SJCRH30 (cell line): ENCODE measurements around the gene IL26. TPM values are rescaled to one million over a fixed set of nuclear protein-coding genes. Genes with fewer than 3 reads are reported as not detected.

ENCODE experiments used
- DNase-seq, 2 experiments: peaks; one replicate each; pipeline ENCODE4 v3.0.0-alpha.2; 2015 to 2020
- H3K27ac ChIP-seq: fragments of 250-450 bp; sonication (Bioruptor Pico); 2 replicates; pipeline ENCODE4 v1.5.1; 2020; ENCODE audit warnings: mild to moderate bottlenecking, moderate library complexity
- H3K27me3 ChIP-seq: fragments of 250-450 bp; sonication (Bioruptor Pico); 2 replicates; pipeline ENCODE4 v1.5.1; 2020; ENCODE audit warnings: mild to moderate bottlenecking, moderate library complexity
- H3K36me3 ChIP-seq: fragments of 250-450 bp; sonication (Bioruptor Pico); 2 replicates; pipeline ENCODE4 v1.5.1; 2020; ENCODE audit warnings: mild to moderate bottlenecking, moderate library complexity
- H3K4me1 ChIP-seq: fragments of 250-450 bp; sonication (Bioruptor Pico); 2 replicates; pipeline ENCODE4 v1.5.1; 2020; ENCODE audit warnings: mild to moderate bottlenecking, moderate library complexity
- H3K4me3 ChIP-seq: fragments of 250-450 bp; sonication (Bioruptor Pico); 2 replicates; pipeline ENCODE4 v1.5.1; 2020; ENCODE audit warnings: mild to moderate bottlenecking, moderate library complexity
- H3K9me3 ChIP-seq: fragments of 250-450 bp; sonication (Bioruptor Pico); replicated peaks from 2 replicates; pipeline ENCODE4 v1.5.1; 2020; ENCODE audit warnings: mild to moderate bottlenecking, moderate library complexity
- total RNA-seq: library from RNA; depleted of rRNA; stranded (reverse); fragments of >200 nt; shearing (Covaris generic); gene quantifications from 2 replicates; pipeline ENCODE4 v1.2.3, GENCODE V29; 2014; rRNA removed

The IL26 gene
- total RNA-seq, 1 experiment from 2014 or later: not detected

- Histone ChIP-seq H3K4me3 (no peak overlapping the region), H3K27ac (no peak overlapping the region), H3K9me3 (peaks cover 9% of the 10 kb centered on the region; the same call in 1 of the 2 replicates), H3K36me3 (no peaks in the 10 kb centered on the region), H3K4me1 (peaks cover 17% of the 10 kb centered on the region), H3K27me3 (no peaks in the 10 kb centered on the region)
- DNase-seq: no peak
Measured at GRCh38 chr12:68166317-68166831, 59.2 kb downstream of the IL26 start.

DNA sequence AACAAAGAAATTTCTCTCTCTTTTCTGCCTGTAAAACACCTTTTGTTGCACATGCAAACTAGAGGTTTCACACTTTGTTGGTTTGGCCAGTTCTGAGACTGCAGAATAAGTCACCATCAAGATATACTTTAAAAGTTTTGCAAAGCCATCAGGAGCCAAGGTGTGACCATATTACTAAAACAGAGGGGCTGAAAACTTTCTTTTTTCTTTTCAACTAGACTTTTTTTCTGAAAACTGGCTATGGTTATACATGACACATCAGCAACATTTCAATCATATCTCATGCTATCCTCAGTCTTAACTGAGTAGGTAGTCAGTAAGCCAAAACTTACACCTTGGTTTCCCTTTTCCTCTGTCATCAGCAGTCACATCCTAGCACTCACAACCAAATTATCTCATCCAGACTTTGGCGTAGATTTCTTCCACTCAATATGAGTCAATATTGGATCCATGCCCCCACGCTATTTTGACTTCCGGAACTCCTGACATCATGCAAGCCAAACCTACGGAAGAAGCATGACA lies 62.0 kb downstream of the IL26 start:
- DNase-seq: no peak
- peaks cover 7% of the 10 kb centered on the region; the same call in 1 of the 2 replicates for H3K9me3 ChIP-seq
- H3K4me3 ChIP-seq: no peak overlapping the region
- H3K36me3 ChIP-seq: no peaks in the 10 kb centered on the region
- H3K27me3 ChIP-seq: no peaks in the 10 kb centered on the region
- peaks cover 17% of the 10 kb centered on the region for H3K4me1 ChIP-seq
- peak overlapping the region; percentile 48; the same call in 1 of the 2 replicates for H3K27ac ChIP-seq

GRCh38 chr12:68162374-68162773 lies 63.2 kb downstream of the IL26 start:
- Histone ChIP-seq H3K27ac (peak overlapping the region; percentile 48), H3K4me1 (peaks cover 17% of the 10 kb centered on the region), H3K36me3 (no peaks in the 10 kb centered on the region), H3K4me3 (no peak overlapping the region), H3K27me3 (no peaks in the 10 kb centered on the region), H3K9me3 (peaks cover 7% of the 10 kb centered on the region; the same call in 1 of the 2 replicates)
- peak; percentile 27 for DNase-seq

GRCh38 chr12:68159681-68160304 lies 65.8 kb downstream of the IL26 start, which contains the start of gene IFNG:
TSS of gene IFNG (minus strand) at chr12:68159740. CDS start at chr12:68159615, 125 bp downstream.
- H3K4me3 ChIP-seq: no peak within 1 kb of the TSS
- H3K9me3 ChIP-seq: peaks cover 7% of the 10 kb centered on the region; the same call in 1 of the 2 replicates
- H3K27ac ChIP-seq: no peak within 1 kb of the TSS
- no peak for DNase-seq
- H3K27me3 ChIP-seq: no peaks in the 10 kb centered on the region
- H3K36me3 ChIP-seq: no peaks in the 10 kb centered on the region
- H3K4me1 ChIP-seq: peaks cover 17% of the 10 kb centered on the region

GRCh38 chr12:68158432-68158831 lies 67.2 kb downstream of the IL26 start:
- Histone ChIP-seq H3K4me1 (peaks cover 14% of the 10 kb centered on the region), H3K27me3 (no peaks in the 10 kb centered on the region), H3K4me3 (no peak overlapping the region), H3K9me3 (no peaks in the 10 kb centered on the region; the same call in 1 of the 2 replicates), H3K27ac (no peak overlapping the region), H3K36me3 (no peaks in the 10 kb centered on the region)
- peak in 1 of 2 experiments; percentile 43 for DNase-seq

DNA sequence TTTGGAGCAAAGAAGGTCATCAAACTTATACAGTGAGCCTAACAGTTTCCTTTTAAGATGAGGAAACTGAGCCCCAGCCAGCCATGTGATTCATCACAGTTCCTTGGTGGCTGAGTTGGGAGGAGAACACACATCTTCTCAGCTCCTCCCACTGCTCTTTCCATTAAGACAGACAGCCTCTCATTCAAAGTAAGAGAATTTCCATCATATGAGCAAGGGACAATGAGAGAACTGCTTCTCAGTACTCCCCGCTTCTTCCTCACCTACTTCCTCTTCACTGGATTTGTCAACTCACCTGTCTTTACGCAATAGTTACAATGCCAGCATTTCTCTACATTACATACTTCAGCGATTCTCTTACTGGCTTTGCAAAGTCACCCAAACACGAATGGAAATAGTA lies 68.2 kb downstream of the IL26 start:
- no peaks in the 10 kb centered on the region; the same call in 1 of the 2 replicates for H3K9me3 ChIP-seq
- no peak overlapping the region for H3K4me3 ChIP-seq
- H3K27ac ChIP-seq: no peak overlapping the region
- peaks cover 3% of the 10 kb centered on the region for H3K4me1 ChIP-seq
- no peaks in the 10 kb centered on the region for H3K36me3 ChIP-seq
- no peak for DNase-seq
- no peaks in the 10 kb centered on the region for H3K27me3 ChIP-seq

DNA sequence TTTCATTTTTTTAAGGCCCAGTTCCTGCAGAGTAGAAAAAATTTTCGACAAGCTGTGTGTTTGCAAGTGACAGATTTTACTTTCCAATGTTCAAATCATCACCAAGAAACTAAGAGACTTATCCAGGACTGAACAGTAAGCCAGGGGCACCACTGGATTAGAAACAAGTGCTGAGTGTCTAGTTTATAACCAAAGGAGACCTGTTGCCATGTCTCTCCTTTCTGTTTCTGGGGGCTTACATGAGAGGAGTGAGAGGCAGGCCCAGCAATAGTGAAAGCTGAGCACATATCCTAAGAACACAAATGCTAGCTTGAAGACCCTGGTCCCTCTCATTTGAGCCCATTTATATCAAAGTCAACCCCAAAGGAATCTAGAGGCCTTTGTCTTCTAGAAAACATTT lies 69.0 kb downstream of the IL26 start:
- Histone ChIP-seq H3K27ac (no peak overlapping the region), H3K36me3 (no peaks in the 10 kb centered on the region), H3K4me3 (no peak overlapping the region), H3K4me1 (no peaks in the 10 kb centered on the region), H3K27me3 (no peaks in the 10 kb centered on the region), H3K9me3 (no peaks in the 10 kb centered on the region; the same call in 1 of the 2 replicates)
- DNase-seq: no peak

- Histone ChIP-seq H3K36me3 (no peaks in the 10 kb centered on the region), H3K27me3 (no peaks in the 10 kb centered on the region), H3K4me3 (no peak overlapping the region), H3K27ac (no peak overlapping the region), H3K9me3 (no peaks in the 10 kb centered on the region; the same call in 1 of the 2 replicates), H3K4me1 (no peaks in the 10 kb centered on the region)
- DNase-seq: peak in 1 of 2 experiments; percentile 32
Measured at GRCh38 chr12:68154779-68155178, 70.8 kb downstream of the IL26 start.

Other genes with a start within 250 kb of the IL26 start
- gene IFNG-AS1, start 236.4 kb downstream of the IL26 start, total RNA-seq: not detected in 2 replicates
- not detected in 2 replicates for gene IFNG, start 66.1 kb downstream of the IL26 start, total RNA-seq
- not detected in 2 replicates for gene IL22, start 27.8 kb upstream of the IL26 start, total RNA-seq
- gene MDM1, start 106.6 kb upstream of the IL26 start, total RNA-seq: 21.8 and 22.9 TPM in 2 replicates